ENCODE data around the gene OR13D1. TPM values are rescaled to one million over a fixed set of nuclear protein-coding genes. Genes with fewer than 3 reads are reported as not detected.
"Not testable (repeated sequence)": the region's sequence is repeated elsewhere in the genome, so short reads cannot be mapped to it uniquely, and the experiment has no call there.

Gene OR13D1
- polyA plus RNA-seq, 1 of the 3 experiments (the other 2 are of a cell fraction), result not detected

DNA sequence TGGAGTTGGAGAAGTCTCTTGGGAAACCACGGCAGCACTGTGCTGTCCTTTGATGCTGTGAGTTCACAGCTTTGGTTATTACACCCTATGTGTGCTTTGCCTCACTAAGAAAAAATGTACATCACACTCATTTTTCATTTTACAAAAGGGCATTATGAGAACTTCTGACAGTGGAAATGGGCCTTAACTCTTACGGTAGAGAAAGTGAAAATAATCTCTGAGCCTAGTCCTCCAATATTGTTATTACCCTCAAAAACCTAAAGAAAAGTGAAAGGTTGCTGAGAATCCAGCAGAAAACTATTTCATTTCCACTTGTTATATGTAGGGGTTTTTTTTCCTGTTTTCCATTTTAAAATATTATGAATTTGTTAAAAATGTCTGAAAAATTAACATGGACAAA lies 8.2 kb upstream of the OR13D1 start:
- TF ChIP-seq, protein P1, sequence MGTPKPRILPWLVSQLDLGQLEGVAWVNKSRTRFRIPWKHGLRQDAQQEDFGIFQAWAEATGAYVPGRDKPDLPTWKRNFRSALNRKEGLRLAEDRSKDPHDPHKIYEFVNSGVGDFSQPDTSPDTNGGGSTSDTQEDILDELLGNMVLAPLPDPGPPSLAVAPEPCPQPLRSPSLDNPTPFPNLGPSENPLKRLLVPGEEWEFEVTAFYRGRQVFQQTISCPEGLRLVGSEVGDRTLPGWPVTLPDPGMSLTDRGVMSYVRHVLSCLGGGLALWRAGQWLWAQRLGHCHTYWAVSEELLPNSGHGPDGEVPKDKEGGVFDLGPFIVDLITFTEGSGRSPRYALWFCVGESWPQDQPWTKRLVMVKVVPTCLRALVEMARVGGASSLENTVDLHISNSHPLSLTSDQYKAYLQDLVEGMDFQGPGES (IDR thresholded peaks at IDR 0.05; ENCODE audit: low read depth, low read length), result no peak
- TF ChIP-seq, protein P2, sequence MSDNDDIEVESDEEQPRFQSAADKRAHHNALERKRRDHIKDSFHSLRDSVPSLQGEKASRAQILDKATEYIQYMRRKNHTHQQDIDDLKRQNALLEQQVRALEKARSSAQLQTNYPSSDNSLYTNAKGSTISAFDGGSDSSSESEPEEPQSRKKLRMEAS (IDR thresholded peaks at IDR 0.05; ENCODE audit: low read depth), result no peak
- TF ChIP-seq POLR2AphosphoS5 (IDR thresholded peaks at IDR 0.05; ENCODE audit: low read depth, low read length) (no peak), JUND (IDR thresholded peaks at IDR 0.05) (no peak), RXRA (IDR thresholded peaks at IDR 0.05; ENCODE audit: borderline replicate concordance, low read depth) (no peak), FOXJ3 (CRISPR knock-in tag; IDR thresholded peaks at IDR 0.05) (no peak), SIN3A (IDR thresholded peaks at IDR 0.05; ENCODE audit: borderline replicate concordance, low read depth, low read length) (no peak), TCF12 (IDR thresholded peaks at IDR 0.05) (no peak), GATA2 (CRISPR knock-in tag; IDR thresholded peaks at IDR 0.05) (no peak), FOSL2 (IDR thresholded peaks at IDR 0.05; ENCODE audit: borderline replicate concordance, low read depth) (no peak)
- TF ChIP-seq, protein P3, sequence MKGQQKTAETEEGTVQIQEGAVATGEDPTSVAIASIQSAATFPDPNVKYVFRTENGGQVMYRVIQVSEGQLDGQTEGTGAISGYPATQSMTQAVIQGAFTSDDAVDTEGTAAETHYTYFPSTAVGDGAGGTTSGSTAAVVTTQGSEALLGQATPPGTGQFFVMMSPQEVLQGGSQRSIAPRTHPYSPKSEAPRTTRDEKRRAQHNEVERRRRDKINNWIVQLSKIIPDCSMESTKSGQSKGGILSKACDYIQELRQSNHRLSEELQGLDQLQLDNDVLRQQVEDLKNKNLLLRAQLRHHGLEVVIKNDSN (IDR thresholded peaks at IDR 0.05; ENCODE audit: borderline replicate concordance, low read depth), result no peak
- H3K9me3 ChIP-seq, result no peaks in the 10 kb centered on the region
- H3K4me2 ChIP-seq, result peak overlapping the region; percentile 23; the same call in 1 of the 2 replicates
- no peaks in the 10 kb centered on the region for H3K9me2 ChIP-seq
- H4K20me1 ChIP-seq (ENCODE audit: insufficient read depth), result no peaks in the 10 kb centered on the region
- DNase-seq, result no peak
- no peaks in the 10 kb centered on the region for H3K27me3 ChIP-seq (ENCODE audit: insufficient read depth)
- H3K4me1 ChIP-seq (ENCODE audit: control insufficient read depth in 1 of 2, insufficient read depth in 2 of 2, low read depth in 1 of 2, low read length in 1 of 2), result no peaks in the 10 kb centered on the region
- no peaks in the 10 kb centered on the region for H3K36me3 ChIP-seq (replicated peaks in 1 of 2; ENCODE audit: control insufficient read depth in 1 of 2, insufficient read depth in 2 of 2, low read length in 1 of 2)
- WGBS (ENCODE audit: low lambda C conversion rate), result 9% methylated on average over 2 of the region's 2 CpGs
- H3K4me3 ChIP-seq (ENCODE audit: low read depth in 2 of 2, low read length in 1 of 2), result 0 out of 4 replicates have a peak overlapping the region, but pooled peaks of 1 of the 2 experiments have one; percentile 11
- no peaks in the 10 kb centered on the region for H3F3A ChIP-seq (replicated peaks; ENCODE audit: insufficient read depth)
- 0 out of 2 replicates have a peak overlapping the region, but pooled peaks have one; percentile 30 for H2AFZ ChIP-seq (ENCODE audit: low read depth)
- no peaks in the 10 kb centered on the region for H3K79me2 ChIP-seq (ENCODE audit: insufficient read depth)
- POLR2A ChIA-PET, result no interaction called here
- H3K9ac ChIP-seq, result no peak overlapping the region
- no peak overlapping the region for H3K27ac ChIP-seq (ENCODE audit: low read depth in 2 of 2, low read length in 1 of 2)
- CTCF ChIA-PET, result no interaction called here

DNA sequence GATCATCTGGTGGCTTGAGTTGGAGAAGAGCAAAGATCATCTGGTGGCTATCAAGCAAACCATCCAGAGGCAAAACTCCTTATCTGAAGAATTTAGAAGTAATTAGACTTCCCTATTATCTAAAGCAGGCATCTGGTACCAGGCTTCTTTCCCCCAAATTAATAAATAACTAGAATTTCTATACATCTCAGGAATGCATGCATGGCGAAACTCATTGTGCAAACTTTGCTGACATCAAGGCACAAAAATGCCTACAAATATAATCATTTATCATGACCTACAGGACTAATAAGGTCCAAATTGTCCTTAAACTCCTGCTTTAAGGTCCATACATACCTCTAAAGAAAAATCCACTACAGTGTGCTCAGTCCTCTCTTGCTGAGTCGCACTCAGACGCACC lies 6.0 kb downstream of the OR13D1 start:
- H3K27ac ChIP-seq (ENCODE audit: low read depth in 2 of 2, low read length in 1 of 2), result no peak overlapping the region
- no peaks in the 10 kb centered on the region for H3K36me3 ChIP-seq (replicated peaks in 1 of 2; ENCODE audit: control insufficient read depth in 1 of 2, insufficient read depth in 2 of 2, low read length in 1 of 2)
- H3F3A ChIP-seq (replicated peaks; ENCODE audit: insufficient read depth), result no peaks in the 10 kb centered on the region
- DNase-seq, result no peak
- WGBS (ENCODE audit: low lambda C conversion rate), result 20% methylated on average over 3 of the region's 3 CpGs
- TF ChIP-seq, protein P2 (IDR thresholded peaks at IDR 0.05; ENCODE audit: low read depth), result no peak
- TF ChIP-seq GABPA (IDR thresholded peaks at IDR 0.05; ENCODE audit: low read depth), result no peak
- no peak for TF ChIP-seq GATA2 (CRISPR knock-in tag; IDR thresholded peaks at IDR 0.05)
- H3K27me3 ChIP-seq (ENCODE audit: insufficient read depth), result no peaks in the 10 kb centered on the region
- no peak overlapping the region for H3K9ac ChIP-seq
- no peak overlapping the region for H3K4me3 ChIP-seq (ENCODE audit: low read depth in 2 of 2, low read length in 1 of 2)
- H3K4me2 ChIP-seq, result no peak overlapping the region
- CTCF ChIA-PET, result no interaction called here
- no peaks in the 10 kb centered on the region for H4K20me1 ChIP-seq (ENCODE audit: insufficient read depth)
- POLR2A ChIA-PET, result no interaction called here
- H3K4me1 ChIP-seq (ENCODE audit: control insufficient read depth in 1 of 2, insufficient read depth in 2 of 2, low read depth in 1 of 2, low read length in 1 of 2), result no peaks in the 10 kb centered on the region
- H3K9me3 ChIP-seq, result no peaks in the 10 kb centered on the region
- H3K79me2 ChIP-seq (ENCODE audit: insufficient read depth), result no peaks in the 10 kb centered on the region
- no peaks in the 10 kb centered on the region for H3K9me2 ChIP-seq
- H2AFZ ChIP-seq (ENCODE audit: low read depth), result no peak overlapping the region

DNA sequence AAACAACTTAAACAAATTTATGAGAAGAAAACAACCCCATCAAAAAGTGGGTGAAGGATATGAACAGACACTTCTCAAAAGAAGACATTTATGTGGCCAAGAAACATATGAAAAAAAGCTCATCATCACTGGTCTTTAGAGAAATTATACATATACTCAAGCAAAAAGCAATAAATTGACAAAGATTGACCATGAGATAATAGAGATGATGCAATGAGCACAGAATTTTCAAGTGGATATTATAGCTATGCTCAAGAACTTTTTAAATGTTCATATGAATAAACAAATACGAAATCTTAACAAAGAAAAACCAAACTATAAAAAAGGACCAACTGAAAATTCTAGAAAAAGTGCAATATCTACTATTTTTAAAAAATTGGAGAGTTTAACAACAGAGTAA lies 14.4 kb downstream of the OR13D1 start:
- H3F3A ChIP-seq (replicated peaks; ENCODE audit: insufficient read depth); H3K4me2 ChIP-seq; CTCF ChIA-PET; H3K4me1 ChIP-seq (ENCODE audit: control insufficient read depth in 1 of 2, insufficient read depth in 2 of 2, low read depth in 1 of 2, low read length in 1 of 2); H3K4me3 ChIP-seq (ENCODE audit: low read depth in 2 of 2, low read length in 1 of 2); H3K79me2 ChIP-seq (ENCODE audit: insufficient read depth); H3K9me2 ChIP-seq; H4K20me1 ChIP-seq (ENCODE audit: insufficient read depth); POLR2A ChIA-PET; H3K36me3 ChIP-seq (replicated peaks in 1 of 2; ENCODE audit: control insufficient read depth in 1 of 2, insufficient read depth in 2 of 2, low read length in 1 of 2); DNase-seq; H3K27me3 ChIP-seq (ENCODE audit: insufficient read depth); H3K27ac ChIP-seq (ENCODE audit: low read depth in 2 of 2, low read length in 1 of 2); H3K9me3 ChIP-seq; H3K9ac ChIP-seq; H2AFZ ChIP-seq (ENCODE audit: low read depth): not testable (repeated sequence)
- 0% methylated on average over 1 of the region's 1 CpG for WGBS (ENCODE audit: low lambda C conversion rate)

Data from SK-N-SH (cell line).